CD14-positive monocyte (primary cell): Measurements from ENCODE around the gene TRAPPC14. TPM values are rescaled to one million over a fixed set of nuclear protein-coding genes. Genes with fewer than 3 reads are reported as not detected.

Experiments used
- DNase-seq, 3 donors: peaks; one replicate each; pipeline ENCODE4 v3.0.0-alpha.2; 2011 to 2022
- H2AFZ ChIP-seq: 2 replicates; pipeline ENCODE4 v1.6.0; 2012; ENCODE audit warnings: mild to moderate bottlenecking, low read depth, low read length, inconsistent platforms; ENCODE audit not compliant: insufficient read depth, poor library complexity, severe bottlenecking
- H3K27ac ChIP-seq, 2 donors: 1 replicate in 1 of 2; 2 replicates in 1 of 2; pipeline ENCODE4 v1.5.1; 2012 to 2013; ENCODE audit warnings: low read length in 2 of 2, control low read depth in 1 of 2, inconsistent platforms in 1 of 2, low read depth in 1 of 2, mild to moderate bottlenecking in 1 of 2
- H3K27me3 ChIP-seq, 2 donors: one replicate each; pipeline versions ENCODE4 v1.6.0 to v1.6.1; 2011 to 2013; ENCODE audit warnings: low read length in 2 of 2; ENCODE audit not compliant: control insufficient read depth in 2 of 2, insufficient read depth in 2 of 2
- H3K36me3 ChIP-seq, 2 donors: replicated peaks in 1 of 2; 1 replicate in 1 of 2; 2 replicates in 1 of 2; pipeline versions ENCODE4 v1.5.1 to v1.6.1; 2012 to 2013; ENCODE audit warnings: low read length in 2 of 2, control low read depth in 1 of 2, inconsistent platforms in 1 of 2, mild to moderate bottlenecking in 1 of 2; ENCODE audit not compliant: insufficient read depth in 2 of 2, control insufficient read depth in 1 of 2
- H3K4me1 ChIP-seq, 2 donors: 1 replicate in 1 of 2; 2 replicates in 1 of 2; pipeline versions ENCODE4 v1.5.1 to v1.6.1; 2012 to 2013; ENCODE audit warnings: low read length in 2 of 2, control low read depth in 1 of 2, inconsistent platforms in 1 of 2, mild to moderate bottlenecking in 1 of 2, moderate library complexity in 1 of 2; ENCODE audit not compliant: insufficient read depth in 2 of 2, control insufficient read depth in 1 of 2
- H3K4me2 ChIP-seq: replicated peaks from 2 replicates; pipeline ENCODE3; 2012; ENCODE audit warnings: low read length, moderate library complexity, mild to moderate bottlenecking; ENCODE audit not compliant: poor library complexity, severe bottlenecking; ENCODE audit errors: extremely low read depth
- H3K4me3 ChIP-seq, 3 experiments: fragments of 200-600 bp in 1 of 3; sonication (generic) in 1 of 3; replicated peaks in 1 of 3; 1 replicate in 2 of 3; 2 replicates in 1 of 3; pipeline ENCODE4 v1.5.1; 2011 to 2013; ENCODE audit warnings: low read length in 3 of 3, mild to moderate bottlenecking in 3 of 3, control low read depth in 2 of 3, low read depth in 2 of 3, inconsistent platforms in 1 of 3, moderate library complexity in 1 of 3
- H3K79me2 ChIP-seq: 2 replicates; pipeline ENCODE4 v1.6.0; 2012; ENCODE audit warnings: mild to moderate bottlenecking, control low read depth, inconsistent platforms, low read length, moderate library complexity; ENCODE audit not compliant: insufficient read depth
- H3K9ac ChIP-seq: 2 replicates; pipeline ENCODE4 v1.6.0; 2017; ENCODE audit warnings: low read length, mild to moderate bottlenecking; ENCODE audit not compliant: insufficient read depth, poor library complexity, severe bottlenecking
- H3K9me3 ChIP-seq, 2 donors: replicated peaks in 1 of 2; 1 replicate in 1 of 2; 2 replicates in 1 of 2; pipeline versions ENCODE4 v1.5.1 to v1.6.1; 2012 to 2013; ENCODE audit warnings: low read length in 2 of 2, control low read depth in 1 of 2; ENCODE audit not compliant: control insufficient read depth in 1 of 2, insufficient read depth in 1 of 2
- H4K20me1 ChIP-seq: 2 replicates; pipeline ENCODE4 v1.6.0; 2012; ENCODE audit warnings: mild to moderate bottlenecking, low read length, control low read depth, moderate library complexity; ENCODE audit not compliant: insufficient read depth
- H3K27ac Mint-ChIP-seq, 7 donors: one replicate each; pipeline ENCODE4 v1.8.0; 2020; ENCODE audit warnings: mild to moderate bottlenecking in 7 of 7, mixed read lengths in 7 of 7, moderate library complexity in 6 of 7, inconsistent platforms in 2 of 7
- H3K27me3 Mint-ChIP-seq, 3 donors: one replicate each; pipeline ENCODE4 v1.8.0; 2021 to 2022; ENCODE audit warnings: low read depth in 3 of 3, mild to moderate bottlenecking in 3 of 3, mixed read lengths in 3 of 3, moderate library complexity in 3 of 3, inconsistent platforms in 1 of 3
- H3K36me3 Mint-ChIP-seq, 2 donors: one replicate each; pipeline ENCODE4 v1.8.0; 2020; ENCODE audit warnings: mixed read lengths in 2 of 2, inconsistent platforms in 1 of 2, mild to moderate bottlenecking in 1 of 2
- H3K4me1 Mint-ChIP-seq: one replicate; pipeline ENCODE4 v1.8.0; 2020; ENCODE audit warnings: mild to moderate bottlenecking, mixed read lengths
- H3K4me3 Mint-ChIP-seq, 2 donors: one replicate each; pipeline ENCODE4 v1.8.0; 2020; ENCODE audit warnings: mild to moderate bottlenecking in 2 of 2, mixed read lengths in 2 of 2, moderate library complexity in 1 of 2
- H3K9me3 Mint-ChIP-seq, 7 donors: one replicate each; pipeline ENCODE4 v1.8.0; 2020 to 2022; ENCODE audit warnings: mixed read lengths in 7 of 7, mild to moderate bottlenecking in 6 of 7, moderate library complexity in 6 of 7, inconsistent platforms in 2 of 7
- WGBS: methylation state at CpG from one replicate; pipeline ENCODE4 v1.1.5; 2013; ENCODE audit warnings: missing lambda C conversion rate; ENCODE audit not compliant: insufficient coverage; 5-methylcytosine and 5-hydroxymethylcytosine counted together
- intact Hi-C, 2 donors: fragments of 100-400 bp; cut with micrococcal nuclease; formaldehyde crosslinking; loops; one replicate each; pipeline versions ENCODE4 v1.15.0 to v1.15.1; 2023
- polyA plus RNA-seq, 3 donors: library from polyadenylated mRNA; depleted of rRNA in 1 of 3; unstranded in 2 of 3; stranded (reverse) in 1 of 3; fragments of 300-500 nt in 2 of 3; fragments of >200 nt in 1 of 3; fragmentation: Illumina TruSeq in 2 of 3; gene quantifications; 1 replicate in 2 of 3; 2 replicates in 1 of 3; pipeline ENCODE4 v1.2.3, GENCODE V29; 2012 to 2021
- TF ChIP-seq, protein P1 (sequence below): fragments of 200-600 bp; IDR thresholded peaks from one replicate; pipeline ENCODE4 v1.8.0; 2022; ENCODE audit warnings: antibody characterized with exemption, mild to moderate bottlenecking

Gene TRAPPC14
- polyA plus RNA-seq, 3 donors, result 1.0 to 38.4 (median 1.6) TPM

- peaks cover 14 to 19% (median 17%) of the 10 kb centered on the region in 3 donors for H3K27me3 Mint-ChIP-seq
- H3K9me3 ChIP-seq, result no peaks in the 10 kb centered on the region
- peaks cover 0 to 4% (median 0%) of the 10 kb centered on the region in 7 donors for H3K9me3 Mint-ChIP-seq
- H3K4me2 ChIP-seq, result no peak overlapping the region
- no peaks in the 10 kb centered on the region for H3K36me3 ChIP-seq
- H3K4me3 ChIP-seq, result no peak overlapping the region
- no peak for DNase-seq
- peak overlapping the region in 1 of 2 donors; percentile 84 for H3K4me3 Mint-ChIP-seq
- H3K36me3 Mint-ChIP-seq, result no peaks in the 10 kb centered on the region
- H3K4me1 ChIP-seq, result peaks cover 36 to 46% of the 10 kb centered on the region in 2 donors
- no peak overlapping the region for H3K27ac ChIP-seq
- WGBS, result 100% methylated on average over 1 of the region's 1 CpG
- intact Hi-C loops, result loop anchor here in 1 of 2 donors (5.0 to 10.0 kb wide), 2 partner anchors 206 to 546 kb away; partner anchors contain the start of gene GNB2
- H3K9ac ChIP-seq, result peak overlapping the region; percentile 81
- peaks cover 3% of the 10 kb centered on the region for H4K20me1 ChIP-seq
- H3K4me1 Mint-ChIP-seq, result peaks cover 40% of the 10 kb centered on the region
- peaks cover 13% of the 10 kb centered on the region for H3K79me2 ChIP-seq
- H2AFZ ChIP-seq, result no peak overlapping the region
- H3K27ac Mint-ChIP-seq, result no peak overlapping the region
- TF ChIP-seq, protein P1, sequence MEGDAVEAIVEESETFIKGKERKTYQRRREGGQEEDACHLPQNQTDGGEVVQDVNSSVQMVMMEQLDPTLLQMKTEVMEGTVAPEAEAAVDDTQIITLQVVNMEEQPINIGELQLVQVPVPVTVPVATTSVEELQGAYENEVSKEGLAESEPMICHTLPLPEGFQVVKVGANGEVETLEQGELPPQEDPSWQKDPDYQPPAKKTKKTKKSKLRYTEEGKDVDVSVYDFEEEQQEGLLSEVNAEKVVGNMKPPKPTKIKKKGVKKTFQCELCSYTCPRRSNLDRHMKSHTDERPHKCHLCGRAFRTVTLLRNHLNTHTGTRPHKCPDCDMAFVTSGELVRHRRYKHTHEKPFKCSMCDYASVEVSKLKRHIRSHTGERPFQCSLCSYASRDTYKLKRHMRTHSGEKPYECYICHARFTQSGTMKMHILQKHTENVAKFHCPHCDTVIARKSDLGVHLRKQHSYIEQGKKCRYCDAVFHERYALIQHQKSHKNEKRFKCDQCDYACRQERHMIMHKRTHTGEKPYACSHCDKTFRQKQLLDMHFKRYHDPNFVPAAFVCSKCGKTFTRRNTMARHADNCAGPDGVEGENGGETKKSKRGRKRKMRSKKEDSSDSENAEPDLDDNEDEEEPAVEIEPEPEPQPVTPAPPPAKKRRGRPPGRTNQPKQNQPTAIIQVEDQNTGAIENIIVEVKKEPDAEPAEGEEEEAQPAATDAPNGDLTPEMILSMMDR, result no peak
- peaks cover 0 to 14% of the 10 kb centered on the region in 2 donors for H3K27me3 ChIP-seq
These were observed 29.9 kb downstream of the TRAPPC14 start for GRCh38 chr7:100128637-100128963.

GRCh38 chr7:100127866-100128636 is 30.5 kb downstream of the TRAPPC14 start:
- intact Hi-C loops, result loop anchor here (1.0 to 10.0 kb wide), 3 partner anchors 9 to 547 kb away; partner anchors contain the start of genes CNPY4 (in 1 of the 2), GNB2 (in 1 of the 2) and TAF6 (in 1 of the 2)
- H3K79me2 ChIP-seq, result peaks cover 13% of the 10 kb centered on the region
- TF ChIP-seq, protein P1, result no peak
- peaks cover 0 to 14% of the 10 kb centered on the region in 2 donors for H3K27me3 ChIP-seq
- peaks cover 3% of the 10 kb centered on the region for H4K20me1 ChIP-seq
- H3K4me2 ChIP-seq, result peak overlapping the region; percentile 98
- H3K27me3 Mint-ChIP-seq, result peaks cover 13 to 19% (median 17%) of the 10 kb centered on the region in 3 donors
- H3K9me3 Mint-ChIP-seq, result peaks cover 0 to 4% (median 0%) of the 10 kb centered on the region in 7 donors
- peaks cover 40% of the 10 kb centered on the region for H3K4me1 Mint-ChIP-seq
- peak overlapping the region; percentile 84 to 98 for H3K4me3 Mint-ChIP-seq
- peak overlapping the region in 5 of 7 donors; percentile 33 to 78 (median 50) for H3K27ac Mint-ChIP-seq
- H3K9me3 ChIP-seq, result no peaks in the 10 kb centered on the region
- peaks cover 36 to 46% of the 10 kb centered on the region in 2 donors for H3K4me1 ChIP-seq
- DNase-seq, result no peak
- peak overlapping the region; percentile 83 to 93 (median 87) for H3K4me3 ChIP-seq
- H3K9ac ChIP-seq, result peak overlapping the region; percentile 81
- H3K36me3 ChIP-seq, result no peaks in the 10 kb centered on the region
- H2AFZ ChIP-seq, result peak overlapping the region; percentile 97
- H3K36me3 Mint-ChIP-seq, result no peaks in the 10 kb centered on the region
- WGBS, result under 1% methylated on average over 32 of the region's 37 CpGs
- peak overlapping the region in 1 of 2 donors; percentile 92 for H3K27ac ChIP-seq
